Hepatocyte (in vitro differentiated cells): Measurements from ENCODE around the gene NCBP2. TPM values are rescaled to one million over a fixed set of nuclear protein-coding genes. Genes with fewer than 3 reads are reported as not detected.

Experiments used
- DNase-seq: peaks from one replicate; pipeline ENCODE4 v3.0.0-alpha.2; 2016; ENCODE audit warnings: low spot score
- H2AFZ ChIP-seq: fragments of 200-600 bp; sonication (generic); 2 replicates; pipeline ENCODE4 v1.6.0; 2016; ENCODE audit warnings: antibody characterized with exemption, mild to moderate bottlenecking
- H3K27ac ChIP-seq: fragments of 200-600 bp; sonication (generic); 2 replicates; pipeline ENCODE4 v1.5.1; 2016; ENCODE audit warnings: mild to moderate bottlenecking
- H3K27me3 ChIP-seq: fragments of 200-600 bp; sonication (generic); 2 replicates; pipeline ENCODE4 v1.6.1; 2016
- H3K36me3 ChIP-seq: fragments of 200-600 bp; sonication (generic); replicated peaks from 2 replicates; pipeline ENCODE4 v1.5.1; 2016; ENCODE audit warnings: low read depth; ENCODE audit not compliant: insufficient read depth
- H3K4me1 ChIP-seq: fragments of 200-600 bp; sonication (generic); 2 replicates; pipeline ENCODE4 v1.5.1; 2016; ENCODE audit warnings: mild to moderate bottlenecking, moderate library complexity; ENCODE audit not compliant: insufficient read depth
- H3K4me2 ChIP-seq: fragments of 200-600 bp; sonication (generic); 2 replicates; pipeline ENCODE4 v1.6.0; 2016
- H3K4me3 ChIP-seq: fragments of 200-600 bp; sonication (generic); 2 replicates; pipeline ENCODE4 v1.5.1; 2016; ENCODE audit warnings: mild to moderate bottlenecking
- H3K79me2 ChIP-seq: fragments of 200-600 bp; sonication (generic); 2 replicates; pipeline ENCODE4 v1.6.0; 2017; ENCODE audit warnings: mild to moderate bottlenecking
- H3K9me2 ChIP-seq: fragments of 200-600 bp; sonication (generic); replicated peaks from 2 replicates; pipeline ENCODE4 v1.6.0; 2017; ENCODE audit warnings: mild to moderate bottlenecking; ENCODE audit not compliant: insufficient read depth
- H3K9me3 ChIP-seq: fragments of 200-600 bp; sonication (generic); 2 replicates; pipeline ENCODE4 v1.5.1; 2016; ENCODE audit warnings: low read depth, mild to moderate bottlenecking
- H4K20me1 ChIP-seq: fragments of 200-600 bp; sonication (generic); 2 replicates; pipeline ENCODE4 v1.6.0; 2016; ENCODE audit warnings: mild to moderate bottlenecking; ENCODE audit not compliant: insufficient read depth, poor library complexity, severe bottlenecking
- CTCF ChIP-seq: fragments of 200-600 bp; sonication (generic); IDR thresholded peaks from 2 replicates; pipeline ENCODE4 v1.5.1; 2016; ENCODE audit warnings: antibody characterized with exemption, mild to moderate bottlenecking; ENCODE audit not compliant: poor library complexity
- EZH2 ChIP-seq: fragments of 200-600 bp; sonication (generic); IDR thresholded peaks from 2 replicates; pipeline ENCODE4 v1.6.1; 2016; ENCODE audit warnings: antibody characterized with exemption, mild to moderate bottlenecking, borderline replicate concordance
- EZH2phosphoT487 ChIP-seq: fragments of 200-600 bp; sonication (generic); IDR thresholded peaks from one replicate; pipeline ENCODE4 v1.6.1; 2018; ENCODE audit warnings: antibody characterized with exemption, mild to moderate bottlenecking, low read depth, moderate library complexity; ENCODE audit not compliant: unreplicated experiment, severe bottlenecking
- WGBS: methylation state at CpG from one replicate; pipeline ENCODE4 v1.1.6; 2016; ENCODE audit warnings: low lambda C conversion rate; ENCODE audit errors: missing lambda C conversion rate; 5-methylcytosine and 5-hydroxymethylcytosine counted together
- polyA plus RNA-seq: library from polyadenylated mRNA; unstranded; fragments of >200 nt; fragmentation: Nextera tagmentation; extraction: Ambion mirVana; gene quantifications from 2 replicates; pipeline ENCODE4 v1.2.1, GENCODE V29; 2016
- total RNA-seq: library from RNA; depleted of rRNA; stranded (reverse); fragments of >200 nt; gene quantifications from 2 replicates; pipeline ENCODE4 v1.2.3, GENCODE V29; 2014

NCBP2 gene
- total and polyA plus RNA-seq, 2 experiments from 2014 or later: 78.3 to 101 TPM

- no peak overlapping the region for H3K27ac ChIP-seq
- no peak overlapping the region for H3K4me2 ChIP-seq
- H4K20me1 ChIP-seq: no peaks in the 10 kb centered on the region
- H2AFZ ChIP-seq: no peak overlapping the region
- TF ChIP-seq EZH2: no peak
- TF ChIP-seq EZH2phosphoT487: no peak
- no peak for TF ChIP-seq CTCF
- no peaks in the 10 kb centered on the region for H3K4me1 ChIP-seq
- H3K27me3 ChIP-seq: no peaks in the 10 kb centered on the region
- H3K4me3 ChIP-seq: no peak overlapping the region
- no peaks in the 10 kb centered on the region for H3K9me2 ChIP-seq
- WGBS: 95% methylated on average over 3 of the region's 3 CpGs
- peaks cover 2% of the 10 kb centered on the region for H3K79me2 ChIP-seq
- no peaks in the 10 kb centered on the region for H3K36me3 ChIP-seq
- H3K9me3 ChIP-seq: no peaks in the 10 kb centered on the region
- no peak for DNase-seq
Observed at GRCh38 chr3:196932600-196932999, 9.7 kb downstream of the NCBP2 start.

- no peak for TF ChIP-seq CTCF
- Histone ChIP-seq H3K36me3 (no peaks in the 10 kb centered on the region), H3K79me2 (peaks cover 2% of the 10 kb centered on the region), H3K27ac (no peak overlapping the region), H3K4me1 (no peaks in the 10 kb centered on the region), H4K20me1 (no peaks in the 10 kb centered on the region), H3K9me3 (no peaks in the 10 kb centered on the region), H3K27me3 (no peaks in the 10 kb centered on the region), H2AFZ (no peak overlapping the region), H3K9me2 (no peaks in the 10 kb centered on the region), H3K4me3 (no peak overlapping the region), H3K4me2 (no peak overlapping the region)
- WGBS: 96% methylated on average over 12 of the region's 12 CpGs
- no peak for DNase-seq
Observed at GRCh38 chr3:196931828-196932587, 10.3 kb downstream of the NCBP2 start.

GRCh38 chr3:196931157-196931556 is 11.2 kb downstream of the NCBP2 start:
- no peak for DNase-seq
- WGBS: 97% methylated on average over 4 of the region's 4 CpGs
- no peaks in the 10 kb centered on the region for H3K9me3 ChIP-seq
- H3K4me3 ChIP-seq: no peak overlapping the region
- H3K27ac ChIP-seq: no peak overlapping the region
- H3K9me2 ChIP-seq: no peaks in the 10 kb centered on the region
- TF ChIP-seq EZH2phosphoT487 (no peak), EZH2 (no peak), CTCF (no peak)
- no peaks in the 10 kb centered on the region for H3K36me3 ChIP-seq
- H4K20me1 ChIP-seq: no peaks in the 10 kb centered on the region
- H3K27me3 ChIP-seq: no peaks in the 10 kb centered on the region
- no peaks in the 10 kb centered on the region for H3K79me2 ChIP-seq
- H3K4me2 ChIP-seq: no peak overlapping the region
- no peaks in the 10 kb centered on the region for H3K4me1 ChIP-seq
- H2AFZ ChIP-seq: no peak overlapping the region
